WTC11 (cell line): ENCODE data around the gene PAPPA2. TPM values are rescaled to one million over a fixed set of nuclear protein-coding genes. Genes with fewer than 3 reads are reported as not detected.

Experiments
- ATAC-seq: fragments of 200-7000 bp; cut with Tn5 transposase; 2 replicates; pipeline ENCODE4 v1.10.0; 2021; ENCODE audit warnings: mild to moderate bottlenecking, moderate library complexity
- CTCF ChIA-PET: fragments of 300-600 bp; sonication (Branson Sonifier 250); formaldehyde crosslinking; loops from one replicate; lab custom pipeline; 2021; ENCODE audit warnings: antibody characterized with exemption; lab: Charles Lee
- POLR2A ChIA-PET: fragments of 350-600 bp; sonication (Branson Sonifier 250); formaldehyde crosslinking; loops from one replicate; lab custom pipeline; 2021; ENCODE audit warnings: antibody characterized with exemption; lab: Charles Lee
- DNase-seq: peaks from one replicate; pipeline ENCODE4 v3.0.0; 2021; ENCODE audit warnings: low spot score
- H3K27ac Mint-ChIP-seq: 2 replicates; pipeline ENCODE4 v1.8.0; 2021; ENCODE audit warnings: mixed read lengths
- H3K27me3 Mint-ChIP-seq: 2 replicates; pipeline ENCODE4 v1.8.0; 2021; ENCODE audit warnings: low read depth, mild to moderate bottlenecking, moderate library complexity, mixed read lengths
- H3K36me3 Mint-ChIP-seq: 2 replicates; pipeline ENCODE4 v1.8.0; 2021; ENCODE audit warnings: mixed read lengths
- H3K4me1 Mint-ChIP-seq: 2 replicates; pipeline ENCODE4 v1.8.0; 2022; ENCODE audit warnings: mixed read lengths
- H3K4me3 Mint-ChIP-seq: 2 replicates; pipeline ENCODE4 v1.8.0; 2021; ENCODE audit warnings: mild to moderate bottlenecking, moderate library complexity, mixed read lengths
- H3K9me3 Mint-ChIP-seq: 2 replicates; pipeline ENCODE4 v1.8.0; 2021; ENCODE audit warnings: mixed read lengths
- ETV6 ChIP-seq: sonication (generic); formaldehyde crosslinking; IDR thresholded peaks from 2 replicates; pipeline ENCODE4 v1.8.1; 2022; ENCODE audit warnings: mild to moderate bottlenecking, missing genetic modification reagents
- FOXP1 ChIP-seq: sonication (generic); formaldehyde crosslinking; IDR thresholded peaks from 2 replicates; pipeline ENCODE4 v1.8.0; 2022; ENCODE audit warnings: missing genetic modification reagents, mild to moderate bottlenecking, moderate library complexity, borderline replicate concordance
- JAZF1 ChIP-seq: fragments of 250-450 bp; sonication (Bioruptor Pico); IDR thresholded peaks from 2 replicates; pipeline ENCODE4 v1.9.0; 2021; ENCODE audit warnings: moderate library complexity, mild to moderate bottlenecking, inconsistent platforms
- KAT7 ChIP-seq: sonication (generic); formaldehyde crosslinking; IDR thresholded peaks from 2 replicates; pipeline ENCODE4 v1.8.1; 2023; ENCODE audit warnings: missing genetic modification reagents, mild to moderate bottlenecking, borderline replicate concordance
- NR2C2 ChIP-seq: sonication (generic); formaldehyde crosslinking; IDR thresholded peaks from 2 replicates; pipeline ENCODE4 v1.8.0; 2022; ENCODE audit warnings: mild to moderate bottlenecking, missing genetic modification reagents
- PRRX2 ChIP-seq: fragments of 250-450 bp; sonication (Bioruptor Pico); IDR thresholded peaks from 2 replicates; pipeline ENCODE4 v1.8.0; 2021; ENCODE audit warnings: mild to moderate bottlenecking
- RELA ChIP-seq: sonication (generic); formaldehyde crosslinking; IDR thresholded peaks from 2 replicates; pipeline ENCODE4 v1.8.1; 2022; ENCODE audit warnings: missing genetic modification reagents, mild to moderate bottlenecking, borderline replicate concordance
- TEAD4 ChIP-seq: sonication (generic); formaldehyde crosslinking; IDR thresholded peaks from 2 replicates; pipeline ENCODE4 v1.8.0; 2022; ENCODE audit warnings: mild to moderate bottlenecking, missing genetic modification reagents
- ZNF138 ChIP-seq: sonication (generic); formaldehyde crosslinking; conservative IDR thresholded peaks from 2 replicates; pipeline ENCODE4 v1.8.1; 2022; ENCODE audit warnings: mild to moderate bottlenecking, moderate library complexity, missing genetic modification reagents
- ZNF219 ChIP-seq: sonication (generic); formaldehyde crosslinking; IDR thresholded peaks from 2 replicates; pipeline ENCODE4 v1.8.0; 2023; ENCODE audit warnings: missing genetic modification reagents, mild to moderate bottlenecking, borderline replicate concordance
- ZNF263 ChIP-seq: sonication (generic); formaldehyde crosslinking; IDR thresholded peaks from 2 replicates; pipeline ENCODE4 v1.8.1; 2022; ENCODE audit warnings: low read depth, mild to moderate bottlenecking, moderate library complexity, missing genetic modification reagents
- total RNA-seq: library from RNA; stranded (reverse); gene quantifications from 3 replicates; pipeline ENCODE4 v1.2.3, GENCODE V29; 2021
- TF ChIP-seq, protein P1 (sequence below): sonication (generic); formaldehyde crosslinking; conservative IDR thresholded peaks from 2 replicates; pipeline ENCODE4 v1.8.1; 2022; ENCODE audit warnings: mild to moderate bottlenecking, missing genetic modification reagents
- TF ChIP-seq, protein P2 (sequence below): sonication (generic); formaldehyde crosslinking; IDR thresholded peaks from 2 replicates; pipeline ENCODE4 v1.8.1; 2023; ENCODE audit warnings: mild to moderate bottlenecking, missing genetic modification reagents, borderline replicate concordance
- TF ChIP-seq, protein P3 (sequence below): sonication (generic); formaldehyde crosslinking; IDR thresholded peaks from 2 replicates; pipeline ENCODE4 v1.8.0; 2022; ENCODE audit warnings: missing genetic modification reagents
- TF ChIP-seq, protein P4 (sequence below): sonication (generic); formaldehyde crosslinking; IDR thresholded peaks from 2 replicates; pipeline ENCODE4 v1.8.1; 2022; ENCODE audit warnings: low read depth, mild to moderate bottlenecking, moderate library complexity, missing genetic modification reagents, borderline replicate concordance
- TF ChIP-seq, protein P5 (sequence below): fragments of 250-450 bp; sonication (Bioruptor Pico); conservative IDR thresholded peaks from 2 replicates; pipeline ENCODE4 v1.9.0; 2021; ENCODE audit warnings: mild to moderate bottlenecking
- TF ChIP-seq, protein P6 (sequence below): fragments of 200-600 bp; IDR thresholded peaks from 2 replicates; pipeline ENCODE4 v1.8.0; 2022; ENCODE audit warnings: antibody characterized with exemption
- TF ChIP-seq, protein P7 (sequence below): sonication (generic); formaldehyde crosslinking; IDR thresholded peaks from 2 replicates; pipeline ENCODE4 v1.8.1; 2022; ENCODE audit warnings: mild to moderate bottlenecking, missing genetic modification reagents, moderate library complexity, borderline replicate concordance

The PAPPA2 gene
- total RNA-seq, 1 experiment from 2014 or later: 0.74 TPM

DNA sequence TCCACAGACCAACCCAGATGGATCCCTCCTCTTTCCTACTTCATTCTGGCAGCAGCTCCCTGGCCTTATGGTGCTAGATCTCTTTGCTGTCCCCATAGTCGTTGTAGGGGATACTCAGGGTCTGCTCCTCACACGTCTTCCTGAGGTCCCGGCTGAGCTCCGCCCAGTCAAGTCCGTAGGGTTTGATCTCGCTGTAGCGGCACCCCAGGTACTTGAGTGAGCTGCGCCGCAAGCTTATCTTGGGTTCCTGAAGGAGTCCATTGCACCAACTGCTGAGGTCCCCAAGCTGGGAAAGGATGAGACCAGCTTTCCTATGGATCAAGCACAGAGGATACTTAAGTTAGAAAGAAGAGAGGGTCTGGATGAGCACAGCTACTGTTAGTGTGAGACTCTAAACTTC lies 401.2 kb downstream of the PAPPA2 start:
- ATAC-seq: no peak
- ChIA-PET CTCF (interaction anchor here (0.9 to 1.5 kb wide), 2 partner anchors 17 to 172 kb away, joined by 4 to 5 read pairs; no protein-coding TSS in a partner anchor), POLR2A (no interaction called here)
- no peaks in the 10 kb centered on the region for H3K27me3 Mint-ChIP-seq
- TF ChIP-seq ETV6 (CRISPR knock-in tag) (no peak), NR2C2 (CRISPR knock-in tag) (no peak), ZNF263 (CRISPR knock-in tag) (no peak), KAT7 (CRISPR knock-in tag) (no peak), TEAD4 (CRISPR knock-in tag) (no peak), JAZF1 (CRISPR knock-in tag) (no peak), ZNF138 (CRISPR knock-in tag) (no peak), FOXP1 (CRISPR knock-in tag) (no peak), ZNF219 (CRISPR knock-in tag) (no peak), RELA (CRISPR knock-in tag) (no peak), PRRX2 (no peak)
- TF ChIP-seq, protein P1, sequence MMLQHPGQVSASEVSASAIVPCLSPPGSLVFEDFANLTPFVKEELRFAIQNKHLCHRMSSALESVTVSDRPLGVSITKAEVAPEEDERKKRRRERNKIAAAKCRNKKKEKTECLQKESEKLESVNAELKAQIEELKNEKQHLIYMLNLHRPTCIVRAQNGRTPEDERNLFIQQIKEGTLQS (CRISPR knock-in tag): no peak
- TF ChIP-seq, protein P2, sequence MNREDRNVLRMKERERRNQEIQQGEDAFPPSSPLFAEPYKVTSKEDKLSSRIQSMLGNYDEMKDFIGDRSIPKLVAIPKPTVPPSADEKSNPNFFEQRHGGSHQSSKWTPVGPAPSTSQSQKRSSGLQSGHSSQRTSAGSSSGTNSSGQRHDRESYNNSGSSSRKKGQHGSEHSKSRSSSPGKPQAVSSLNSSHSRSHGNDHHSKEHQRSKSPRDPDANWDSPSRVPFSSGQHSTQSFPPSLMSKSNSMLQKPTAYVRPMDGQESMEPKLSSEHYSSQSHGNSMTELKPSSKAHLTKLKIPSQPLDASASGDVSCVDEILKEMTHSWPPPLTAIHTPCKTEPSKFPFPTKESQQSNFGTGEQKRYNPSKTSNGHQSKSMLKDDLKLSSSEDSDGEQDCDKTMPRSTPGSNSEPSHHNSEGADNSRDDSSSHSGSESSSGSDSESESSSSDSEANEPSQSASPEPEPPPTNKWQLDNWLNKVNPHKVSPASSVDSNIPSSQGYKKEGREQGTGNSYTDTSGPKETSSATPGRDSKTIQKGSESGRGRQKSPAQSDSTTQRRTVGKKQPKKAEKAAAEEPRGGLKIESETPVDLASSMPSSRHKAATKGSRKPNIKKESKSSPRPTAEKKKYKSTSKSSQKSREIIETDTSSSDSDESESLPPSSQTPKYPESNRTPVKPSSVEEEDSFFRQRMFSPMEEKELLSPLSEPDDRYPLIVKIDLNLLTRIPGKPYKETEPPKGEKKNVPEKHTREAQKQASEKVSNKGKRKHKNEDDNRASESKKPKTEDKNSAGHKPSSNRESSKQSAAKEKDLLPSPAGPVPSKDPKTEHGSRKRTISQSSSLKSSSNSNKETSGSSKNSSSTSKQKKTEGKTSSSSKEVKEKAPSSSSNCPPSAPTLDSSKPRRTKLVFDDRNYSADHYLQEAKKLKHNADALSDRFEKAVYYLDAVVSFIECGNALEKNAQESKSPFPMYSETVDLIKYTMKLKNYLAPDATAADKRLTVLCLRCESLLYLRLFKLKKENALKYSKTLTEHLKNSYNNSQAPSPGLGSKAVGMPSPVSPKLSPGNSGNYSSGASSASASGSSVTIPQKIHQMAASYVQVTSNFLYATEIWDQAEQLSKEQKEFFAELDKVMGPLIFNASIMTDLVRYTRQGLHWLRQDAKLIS (CRISPR knock-in tag): no peak
- TF ChIP-seq, protein P3, sequence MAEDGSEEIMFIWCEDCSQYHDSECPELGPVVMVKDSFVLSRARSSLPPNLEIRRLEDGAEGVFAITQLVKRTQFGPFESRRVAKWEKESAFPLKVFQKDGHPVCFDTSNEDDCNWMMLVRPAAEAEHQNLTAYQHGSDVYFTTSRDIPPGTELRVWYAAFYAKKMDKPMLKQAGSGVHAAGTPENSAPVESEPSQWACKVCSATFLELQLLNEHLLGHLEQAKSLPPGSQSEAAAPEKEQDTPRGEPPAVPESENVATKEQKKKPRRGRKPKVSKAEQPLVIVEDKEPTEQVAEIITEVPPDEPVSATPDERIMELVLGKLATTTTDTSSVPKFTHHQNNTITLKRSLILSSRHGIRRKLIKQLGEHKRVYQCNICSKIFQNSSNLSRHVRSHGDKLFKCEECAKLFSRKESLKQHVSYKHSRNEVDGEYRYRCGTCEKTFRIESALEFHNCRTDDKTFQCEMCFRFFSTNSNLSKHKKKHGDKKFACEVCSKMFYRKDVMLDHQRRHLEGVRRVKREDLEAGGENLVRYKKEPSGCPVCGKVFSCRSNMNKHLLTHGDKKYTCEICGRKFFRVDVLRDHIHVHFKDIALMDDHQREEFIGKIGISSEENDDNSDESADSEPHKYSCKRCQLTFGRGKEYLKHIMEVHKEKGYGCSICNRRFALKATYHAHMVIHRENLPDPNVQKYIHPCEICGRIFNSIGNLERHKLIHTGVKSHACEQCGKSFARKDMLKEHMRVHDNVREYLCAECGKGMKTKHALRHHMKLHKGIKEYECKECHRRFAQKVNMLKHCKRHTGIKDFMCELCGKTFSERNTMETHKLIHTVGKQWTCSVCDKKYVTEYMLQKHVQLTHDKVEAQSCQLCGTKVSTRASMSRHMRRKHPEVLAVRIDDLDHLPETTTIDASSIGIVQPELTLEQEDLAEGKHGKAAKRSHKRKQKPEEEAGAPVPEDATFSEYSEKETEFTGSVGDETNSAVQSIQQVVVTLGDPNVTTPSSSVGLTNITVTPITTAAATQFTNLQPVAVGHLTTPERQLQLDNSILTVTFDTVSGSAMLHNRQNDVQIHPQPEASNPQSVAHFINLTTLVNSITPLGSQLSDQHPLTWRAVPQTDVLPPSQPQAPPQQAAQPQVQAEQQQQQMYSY (CRISPR knock-in tag): no peak
- TF ChIP-seq, protein P4, sequence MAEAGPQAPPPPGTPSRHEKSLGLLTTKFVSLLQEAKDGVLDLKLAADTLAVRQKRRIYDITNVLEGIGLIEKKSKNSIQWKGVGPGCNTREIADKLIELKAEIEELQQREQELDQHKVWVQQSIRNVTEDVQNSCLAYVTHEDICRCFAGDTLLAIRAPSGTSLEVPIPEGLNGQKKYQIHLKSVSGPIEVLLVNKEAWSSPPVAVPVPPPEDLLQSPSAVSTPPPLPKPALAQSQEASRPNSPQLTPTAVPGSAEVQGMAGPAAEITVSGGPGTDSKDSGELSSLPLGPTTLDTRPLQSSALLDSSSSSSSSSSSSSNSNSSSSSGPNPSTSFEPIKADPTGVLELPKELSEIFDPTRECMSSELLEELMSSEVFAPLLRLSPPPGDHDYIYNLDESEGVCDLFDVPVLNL (CRISPR knock-in tag): no peak
- TF ChIP-seq, protein P5, sequence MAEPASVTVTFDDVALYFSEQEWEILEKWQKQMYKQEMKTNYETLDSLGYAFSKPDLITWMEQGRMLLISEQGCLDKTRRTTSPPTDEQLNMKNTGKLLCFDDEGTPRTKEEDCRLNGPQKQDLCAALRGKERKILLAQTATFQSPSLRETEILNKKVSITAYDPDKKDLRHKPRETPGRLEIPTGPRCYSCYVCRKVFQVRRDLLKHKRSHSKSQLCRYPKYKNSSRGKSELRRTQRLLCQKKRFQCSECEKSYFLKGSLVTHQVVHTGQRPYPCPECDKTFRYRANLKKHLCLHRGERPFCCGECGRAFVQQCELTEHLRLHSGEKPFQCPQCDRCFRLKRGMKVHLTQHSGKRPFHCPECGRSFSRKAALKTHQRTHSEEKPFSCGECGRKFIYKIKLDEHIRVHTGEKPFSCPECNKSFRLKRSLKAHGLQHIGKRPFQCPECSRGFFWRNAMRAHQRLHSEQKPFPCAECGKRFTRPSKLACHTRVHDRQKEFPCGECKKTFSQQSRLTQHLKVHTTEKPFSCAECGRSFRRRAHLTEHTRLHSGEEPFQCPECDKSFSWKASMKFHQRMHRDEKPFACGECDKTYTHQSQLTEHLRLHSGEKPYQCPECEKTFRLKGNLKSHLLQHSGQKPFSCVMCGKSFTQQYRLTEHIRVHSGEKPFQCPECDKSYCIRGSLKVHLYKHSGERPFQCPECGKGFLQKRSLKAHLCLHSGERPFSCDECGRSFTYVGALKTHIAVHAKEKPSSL (CRISPR knock-in tag): no peak
- TF ChIP-seq, protein P6, sequence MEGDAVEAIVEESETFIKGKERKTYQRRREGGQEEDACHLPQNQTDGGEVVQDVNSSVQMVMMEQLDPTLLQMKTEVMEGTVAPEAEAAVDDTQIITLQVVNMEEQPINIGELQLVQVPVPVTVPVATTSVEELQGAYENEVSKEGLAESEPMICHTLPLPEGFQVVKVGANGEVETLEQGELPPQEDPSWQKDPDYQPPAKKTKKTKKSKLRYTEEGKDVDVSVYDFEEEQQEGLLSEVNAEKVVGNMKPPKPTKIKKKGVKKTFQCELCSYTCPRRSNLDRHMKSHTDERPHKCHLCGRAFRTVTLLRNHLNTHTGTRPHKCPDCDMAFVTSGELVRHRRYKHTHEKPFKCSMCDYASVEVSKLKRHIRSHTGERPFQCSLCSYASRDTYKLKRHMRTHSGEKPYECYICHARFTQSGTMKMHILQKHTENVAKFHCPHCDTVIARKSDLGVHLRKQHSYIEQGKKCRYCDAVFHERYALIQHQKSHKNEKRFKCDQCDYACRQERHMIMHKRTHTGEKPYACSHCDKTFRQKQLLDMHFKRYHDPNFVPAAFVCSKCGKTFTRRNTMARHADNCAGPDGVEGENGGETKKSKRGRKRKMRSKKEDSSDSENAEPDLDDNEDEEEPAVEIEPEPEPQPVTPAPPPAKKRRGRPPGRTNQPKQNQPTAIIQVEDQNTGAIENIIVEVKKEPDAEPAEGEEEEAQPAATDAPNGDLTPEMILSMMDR: no peak
- TF ChIP-seq, protein P7, sequence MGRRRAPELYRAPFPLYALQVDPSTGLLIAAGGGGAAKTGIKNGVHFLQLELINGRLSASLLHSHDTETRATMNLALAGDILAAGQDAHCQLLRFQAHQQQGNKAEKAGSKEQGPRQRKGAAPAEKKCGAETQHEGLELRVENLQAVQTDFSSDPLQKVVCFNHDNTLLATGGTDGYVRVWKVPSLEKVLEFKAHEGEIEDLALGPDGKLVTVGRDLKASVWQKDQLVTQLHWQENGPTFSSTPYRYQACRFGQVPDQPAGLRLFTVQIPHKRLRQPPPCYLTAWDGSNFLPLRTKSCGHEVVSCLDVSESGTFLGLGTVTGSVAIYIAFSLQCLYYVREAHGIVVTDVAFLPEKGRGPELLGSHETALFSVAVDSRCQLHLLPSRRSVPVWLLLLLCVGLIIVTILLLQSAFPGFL (CRISPR knock-in tag): no peak
- no peak overlapping the region for H3K4me3 Mint-ChIP-seq
- no peak for DNase-seq
- H3K9me3 Mint-ChIP-seq: peaks cover 9% of the 10 kb centered on the region; the same call in 1 of the 2 replicates
- no peak overlapping the region for H3K27ac Mint-ChIP-seq
- peaks cover 13% of the 10 kb centered on the region for H3K4me1 Mint-ChIP-seq
- H3K36me3 Mint-ChIP-seq: 0 out of 2 replicates have a peak, but pooled peaks cover 4% of the 10 kb centered on the region
